ACC112 (cell line): ENCODE measurements around the gene DOCK9.

ENCODE experiments used
- H2AFZ ChIP-seq: fragments of 200-600 bp; sonication (generic); one replicate; pipeline ENCODE4 v1.6.0; 2017; ENCODE audit warnings: antibody characterized with exemption, low read length; ENCODE audit not compliant: unreplicated experiment
- H3K27ac ChIP-seq: fragments of 200-600 bp; sonication (generic); 2 replicates; pipeline ENCODE4 v1.5.1; 2014; ENCODE audit warnings: low read depth, mild to moderate bottlenecking, antibody characterized with exemption, low read length, moderate library complexity
- H3K27me3 ChIP-seq: fragments of 200-600 bp; sonication (generic); 2 replicates; pipeline ENCODE4 v1.6.1; 2014; ENCODE audit warnings: mild to moderate bottlenecking, antibody characterized with exemption, low read length, moderate library complexity, mixed read lengths; ENCODE audit not compliant: insufficient read depth
- H3K36me3 ChIP-seq: fragments of 200-600 bp; sonication (generic); 2 replicates; pipeline ENCODE4 v1.6.1; 2016; ENCODE audit warnings: mild to moderate bottlenecking, antibody characterized with exemption, low read length, moderate library complexity, mixed read lengths; ENCODE audit not compliant: insufficient read depth
- H3K4me1 ChIP-seq: fragments of 200-600 bp; sonication (generic); one replicate; pipeline ENCODE4 v1.6.1; 2016; ENCODE audit warnings: low read length, mixed read lengths; ENCODE audit not compliant: insufficient read depth, unreplicated experiment, control insufficient read depth
- H3K4me3 ChIP-seq: fragments of 200-600 bp; sonication (generic); 2 replicates; pipeline ENCODE4 v1.5.1; 2014; ENCODE audit warnings: mild to moderate bottlenecking, low read depth, low read length
- H3K79me2 ChIP-seq: fragments of 200-600 bp; sonication (generic); one replicate; pipeline ENCODE4 v1.6.0; 2016; ENCODE audit warnings: low read length; ENCODE audit not compliant: control insufficient read depth, unreplicated experiment, insufficient read depth

DOCK9 gene

DNA sequence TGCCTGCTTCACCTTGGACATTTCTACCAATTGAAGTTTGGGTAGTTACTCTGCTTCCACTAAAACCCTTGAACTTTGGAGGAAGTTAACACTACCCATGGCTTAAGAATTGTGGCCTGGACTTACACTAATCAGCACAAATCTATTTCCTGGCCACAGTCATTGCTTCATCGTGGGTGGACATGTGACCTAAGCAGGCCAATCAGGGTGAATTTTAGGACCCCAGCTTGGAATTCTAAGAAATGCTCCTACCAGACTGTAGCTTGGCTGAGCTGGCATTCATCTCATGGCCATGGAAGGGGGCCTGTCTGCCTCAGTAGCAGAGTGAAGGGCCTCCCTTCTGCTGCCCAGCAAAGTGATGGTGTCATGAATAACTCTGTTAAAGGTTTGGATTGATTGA lies 167.1 kb downstream of the DOCK9 start:
- H3K36me3 ChIP-seq: no peaks in the 10 kb centered on the region
- H3K27ac ChIP-seq: no peak overlapping the region
- H3K4me1 ChIP-seq: peaks cover 5% of the 10 kb centered on the region
- H2AFZ ChIP-seq: no peak overlapping the region
- no peak overlapping the region for H3K4me3 ChIP-seq
- H3K79me2 ChIP-seq: no peaks in the 10 kb centered on the region
- H3K27me3 ChIP-seq: no peaks in the 10 kb centered on the region

DNA sequence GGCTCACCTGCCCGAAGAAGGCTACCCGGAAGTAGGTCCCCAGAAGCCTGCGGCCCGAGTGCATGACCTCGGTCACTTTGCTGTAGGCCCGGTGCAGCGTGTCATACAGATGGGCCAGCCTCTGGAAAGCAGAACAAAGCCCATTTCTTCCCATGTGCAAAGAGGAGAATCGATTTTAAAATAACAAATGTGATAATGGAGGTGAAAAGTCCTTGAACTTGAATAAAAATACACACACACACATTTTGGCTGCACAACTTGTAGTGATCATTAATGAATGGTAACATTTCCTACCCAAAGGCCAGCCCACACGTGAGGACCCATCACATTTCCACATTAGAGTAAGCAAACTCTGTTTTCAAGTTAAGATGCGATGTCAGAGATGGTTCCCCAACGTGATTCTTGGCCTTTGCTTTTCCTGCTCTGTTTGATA lies 168.5 kb downstream of the DOCK9 start:
- H3K4me1 ChIP-seq: peaks cover 5% of the 10 kb centered on the region
- no peaks in the 10 kb centered on the region for H3K27me3 ChIP-seq
- no peak overlapping the region for H2AFZ ChIP-seq
- no peaks in the 10 kb centered on the region for H3K79me2 ChIP-seq
- no peak overlapping the region for H3K27ac ChIP-seq
- no peak overlapping the region for H3K4me3 ChIP-seq
- no peaks in the 10 kb centered on the region for H3K36me3 ChIP-seq

DNA sequence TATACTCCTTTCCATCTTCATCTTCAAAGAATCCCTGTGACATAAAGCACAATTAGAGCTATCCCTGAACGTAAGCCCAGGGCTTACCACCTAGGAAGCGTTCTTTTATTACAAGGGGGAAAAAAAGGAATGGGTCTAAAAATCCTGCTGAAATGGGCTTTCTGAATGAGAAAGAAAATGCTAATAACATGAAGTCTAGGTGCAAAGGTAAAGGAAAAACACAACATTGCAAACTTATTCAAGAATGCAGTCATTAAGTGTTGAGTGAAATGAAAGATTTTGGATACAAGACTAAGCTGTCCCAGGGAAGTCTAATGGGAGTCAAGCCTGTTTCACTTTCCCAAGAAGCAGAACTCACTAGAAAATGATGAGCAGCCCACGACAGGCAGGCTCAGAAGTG lies 170.1 kb downstream of the DOCK9 start:
- H3K4me1 ChIP-seq: no peaks in the 10 kb centered on the region
- no peak overlapping the region for H3K27ac ChIP-seq
- no peaks in the 10 kb centered on the region for H3K79me2 ChIP-seq
- H3K27me3 ChIP-seq: no peaks in the 10 kb centered on the region
- no peaks in the 10 kb centered on the region for H3K36me3 ChIP-seq
- H3K4me3 ChIP-seq: no peak overlapping the region
- H2AFZ ChIP-seq: no peak overlapping the region

DNA sequence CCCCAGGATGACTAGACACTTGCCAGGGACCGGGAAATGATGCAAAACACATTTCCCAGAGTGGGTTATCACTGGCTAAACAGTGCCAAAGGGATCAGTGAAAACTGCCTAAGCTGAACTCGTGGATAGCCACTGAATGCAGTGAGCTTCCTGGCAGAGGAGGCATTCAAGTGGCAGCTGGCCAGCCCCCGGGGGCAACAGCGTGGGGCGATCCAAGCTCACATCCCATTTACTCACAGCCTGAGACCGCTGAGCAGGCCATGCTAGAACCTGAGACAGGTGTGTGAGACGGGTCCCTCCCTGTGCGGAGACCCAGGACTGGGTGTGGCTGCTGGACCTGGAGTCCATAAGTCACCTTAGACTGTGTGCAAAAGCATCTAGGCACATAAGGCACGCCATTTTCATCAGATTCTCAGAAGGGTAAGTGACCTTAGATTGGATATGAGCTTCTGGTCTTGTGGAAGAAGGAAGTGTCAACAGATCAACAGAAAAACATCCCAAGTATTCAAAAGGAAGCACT lies 173.5 kb downstream of the DOCK9 start:
- no peak overlapping the region for H2AFZ ChIP-seq
- H3K36me3 ChIP-seq: no peaks in the 10 kb centered on the region

DNA sequence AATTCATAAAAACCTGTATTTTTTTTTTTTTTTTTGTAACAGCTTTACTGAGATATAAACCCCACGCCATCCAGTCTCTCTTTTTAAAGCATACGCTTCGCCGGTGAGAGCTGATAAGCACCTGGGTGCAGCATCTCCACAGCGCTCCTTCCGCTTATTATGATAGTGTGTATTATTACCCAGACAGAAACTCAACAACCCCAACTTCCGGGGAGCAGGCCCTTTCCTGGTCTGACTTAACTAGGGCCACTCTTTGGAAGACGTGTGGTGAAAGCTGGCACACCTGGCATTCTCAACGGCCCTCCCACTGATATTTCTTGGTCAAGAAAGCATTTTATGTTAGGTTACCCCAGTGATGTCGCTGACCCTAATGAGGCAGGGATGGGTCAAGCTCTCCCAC lies 173.9 kb downstream of the DOCK9 start:
- Histone ChIP-seq H3K36me3 (no peaks in the 10 kb centered on the region), H3K27me3 (no peaks in the 10 kb centered on the region), H3K27ac (no peak overlapping the region), H2AFZ (no peak overlapping the region), H3K79me2 (no peaks in the 10 kb centered on the region), H3K4me1 (peaks cover 4% of the 10 kb centered on the region), H3K4me3 (no peak overlapping the region)

More for the DNA sequence above, 173.5 kb downstream of the DOCK9 start:
- Histone ChIP-seq H3K4me1 (no peaks in the 10 kb centered on the region), H3K27ac (no peak overlapping the region), H3K79me2 (no peaks in the 10 kb centered on the region), H3K4me3 (no peak overlapping the region), H3K27me3 (no peaks in the 10 kb centered on the region)

- Histone ChIP-seq H3K4me1 (peaks cover 11% of the 10 kb centered on the region), H3K27me3 (no peaks in the 10 kb centered on the region), H3K27ac (no peak overlapping the region), H3K79me2 (no peaks in the 10 kb centered on the region), H3K36me3 (no peaks in the 10 kb centered on the region), H2AFZ (no peak overlapping the region), H3K4me3 (no peak overlapping the region)
Observed at GRCh38 chr13:98803111-98803561, 174.7 kb downstream of the DOCK9 start.

GRCh38 chr13:98802559-98802958 lies 175.3 kb downstream of the DOCK9 start:
- Histone ChIP-seq H3K4me1 (peaks cover 11% of the 10 kb centered on the region), H3K27me3 (no peaks in the 10 kb centered on the region), H3K27ac (no peak overlapping the region), H3K4me3 (no peak overlapping the region), H3K79me2 (no peaks in the 10 kb centered on the region), H2AFZ (no peak overlapping the region), H3K36me3 (no peaks in the 10 kb centered on the region)

DNA sequence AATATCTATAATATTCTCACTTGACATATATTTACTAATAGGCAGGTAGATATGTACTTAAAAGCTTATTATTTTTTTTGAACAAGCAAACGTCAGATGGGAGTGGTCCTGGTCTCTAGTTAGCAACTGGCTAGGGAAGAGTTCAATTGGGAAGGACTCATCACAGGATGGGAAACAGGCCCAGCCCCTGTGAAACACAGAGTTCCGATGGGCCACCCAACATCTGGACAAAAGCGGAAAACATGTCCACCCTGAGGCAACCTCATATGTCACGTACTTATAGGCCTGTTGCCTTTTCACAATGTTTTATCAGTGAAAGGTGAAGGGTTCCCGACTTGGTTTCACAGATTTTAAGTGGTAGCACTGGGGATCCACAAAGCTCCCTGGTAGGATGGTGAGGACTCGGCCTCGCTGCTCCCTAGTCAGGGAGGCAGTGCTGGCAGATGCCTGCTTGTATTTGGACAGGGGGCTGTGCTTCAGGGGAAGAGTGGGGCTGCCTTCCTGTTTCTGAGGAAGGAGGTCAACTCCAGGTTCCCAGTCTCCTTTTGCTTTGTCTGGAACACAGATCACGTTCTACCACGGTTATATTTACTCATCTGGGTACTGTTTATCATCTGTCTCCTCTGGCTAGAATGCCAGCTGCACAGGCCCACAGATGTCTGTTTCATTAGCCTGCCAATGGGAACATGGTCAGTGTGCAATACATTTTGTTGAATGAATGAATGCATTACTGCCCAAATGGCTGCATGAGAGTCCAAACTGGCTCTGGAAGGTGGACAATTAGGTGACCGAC lies 176.0 kb downstream of the DOCK9 start:
- H3K4me1 ChIP-seq: peaks cover 11% of the 10 kb centered on the region
- H3K4me3 ChIP-seq: no peak overlapping the region
- no peaks in the 10 kb centered on the region for H3K36me3 ChIP-seq
- no peak overlapping the region for H2AFZ ChIP-seq
- no peak overlapping the region for H3K27ac ChIP-seq
- no peaks in the 10 kb centered on the region for H3K27me3 ChIP-seq
- H3K79me2 ChIP-seq: no peaks in the 10 kb centered on the region

DNA sequence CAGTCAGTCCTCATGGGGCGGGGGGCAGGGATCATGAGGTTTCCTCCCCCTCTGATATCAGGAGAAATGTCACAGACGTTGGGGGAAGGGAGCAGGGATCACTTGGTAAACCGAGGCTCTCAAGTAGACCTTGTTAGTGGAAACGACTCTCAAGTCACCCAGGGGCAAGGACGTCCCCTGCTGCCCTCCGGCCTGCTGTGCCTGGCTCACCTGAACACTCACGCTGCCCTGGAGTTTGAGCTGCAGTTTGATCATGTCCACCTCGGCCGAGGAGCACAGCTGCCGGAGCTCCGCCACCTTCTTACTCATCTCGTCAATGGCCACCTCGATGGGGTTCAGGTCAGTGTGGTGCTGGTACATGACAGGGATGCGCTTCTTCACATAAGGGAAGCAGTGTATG lies 177.8 kb downstream of the DOCK9 start:
- Histone ChIP-seq H3K36me3 (no peaks in the 10 kb centered on the region), H2AFZ (no peak overlapping the region), H3K27me3 (no peaks in the 10 kb centered on the region), H3K4me1 (peaks cover 11% of the 10 kb centered on the region), H3K4me3 (no peak overlapping the region), H3K79me2 (no peaks in the 10 kb centered on the region), H3K27ac (no peak overlapping the region)

DNA sequence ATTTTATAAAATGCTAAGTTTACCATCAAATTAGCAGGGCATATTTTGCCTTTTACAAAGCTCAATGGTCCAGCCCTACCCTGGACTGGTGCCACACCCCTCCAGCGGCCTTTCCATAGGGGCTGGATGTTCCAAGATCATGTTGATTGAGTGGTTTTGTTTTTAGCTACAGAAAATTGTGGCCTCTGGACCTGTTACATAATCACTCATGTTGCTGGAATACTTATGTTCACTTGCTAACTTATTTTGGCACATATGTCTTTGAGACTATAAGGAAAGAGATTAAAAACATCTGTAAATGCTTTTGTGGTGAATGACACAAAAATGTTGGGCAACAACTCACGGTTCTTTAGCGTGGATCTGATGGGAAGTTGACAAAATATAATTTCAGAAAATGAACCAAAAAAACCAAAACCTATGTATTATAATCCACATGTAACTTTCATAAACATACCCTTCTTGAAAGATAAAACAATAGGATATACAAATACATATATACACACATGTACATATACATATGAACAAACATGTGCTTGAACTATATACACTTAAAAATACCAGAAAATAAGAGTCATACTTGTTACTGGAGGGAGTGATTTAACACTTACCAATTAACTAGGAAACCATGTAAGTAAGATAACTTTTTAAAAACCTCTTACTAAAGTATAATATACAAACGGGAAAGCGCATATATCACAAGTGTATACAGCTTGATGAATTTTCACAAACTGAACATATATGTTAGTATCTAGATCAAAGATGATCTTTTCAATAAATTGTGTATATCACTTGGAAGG lies 178.8 kb downstream of the DOCK9 start:
- Histone ChIP-seq H3K79me2 (no peaks in the 10 kb centered on the region), H3K4me3 (no peak overlapping the region), H3K27me3 (no peaks in the 10 kb centered on the region), H3K4me1 (peaks cover 11% of the 10 kb centered on the region), H2AFZ (no peak overlapping the region), H3K36me3 (no peaks in the 10 kb centered on the region), H3K27ac (0 out of 2 replicates have a peak overlapping the region, but pooled peaks have one; percentile 3)
